ENCODE results near the gene IMPA2.

The IMPA2 gene

DNA sequence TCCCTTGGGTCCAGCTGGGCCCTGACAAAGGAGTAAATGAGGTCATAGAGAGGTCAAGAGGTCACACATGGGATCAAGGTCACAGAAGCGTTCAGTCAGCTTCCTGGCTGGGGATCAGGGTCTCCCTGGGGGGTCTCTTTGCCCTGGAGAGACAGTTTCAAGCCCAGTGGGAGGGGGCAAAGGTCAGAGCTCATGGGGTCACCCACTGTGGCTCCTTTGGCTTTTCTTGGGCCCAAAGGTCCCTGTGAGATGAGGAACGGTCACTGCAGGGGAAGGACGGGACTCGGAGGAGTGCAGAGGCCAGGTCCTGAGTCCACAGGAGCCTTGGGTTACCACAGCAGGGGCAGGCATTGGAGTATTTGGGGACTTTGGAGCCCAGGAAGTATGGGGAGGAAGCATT lies 81.7 kb downstream of the IMPA2 start:
- intact Hi-C loops (cut with DNase I; ENCODE audit: low total_unique reads): loop anchor here (10.0 kb wide), 1 partner anchor 172 kb away; no protein-coding TSS in a partner anchor
- no peaks in the 10 kb centered on the region for H3K4me1 ChIP-seq
- H3K27me3 ChIP-seq: no peaks in the 10 kb centered on the region
- no peak overlapping the region for H3K4me3 ChIP-seq
- no peak overlapping the region for H3K27ac ChIP-seq
- TF ChIP-seq, protein P1, sequence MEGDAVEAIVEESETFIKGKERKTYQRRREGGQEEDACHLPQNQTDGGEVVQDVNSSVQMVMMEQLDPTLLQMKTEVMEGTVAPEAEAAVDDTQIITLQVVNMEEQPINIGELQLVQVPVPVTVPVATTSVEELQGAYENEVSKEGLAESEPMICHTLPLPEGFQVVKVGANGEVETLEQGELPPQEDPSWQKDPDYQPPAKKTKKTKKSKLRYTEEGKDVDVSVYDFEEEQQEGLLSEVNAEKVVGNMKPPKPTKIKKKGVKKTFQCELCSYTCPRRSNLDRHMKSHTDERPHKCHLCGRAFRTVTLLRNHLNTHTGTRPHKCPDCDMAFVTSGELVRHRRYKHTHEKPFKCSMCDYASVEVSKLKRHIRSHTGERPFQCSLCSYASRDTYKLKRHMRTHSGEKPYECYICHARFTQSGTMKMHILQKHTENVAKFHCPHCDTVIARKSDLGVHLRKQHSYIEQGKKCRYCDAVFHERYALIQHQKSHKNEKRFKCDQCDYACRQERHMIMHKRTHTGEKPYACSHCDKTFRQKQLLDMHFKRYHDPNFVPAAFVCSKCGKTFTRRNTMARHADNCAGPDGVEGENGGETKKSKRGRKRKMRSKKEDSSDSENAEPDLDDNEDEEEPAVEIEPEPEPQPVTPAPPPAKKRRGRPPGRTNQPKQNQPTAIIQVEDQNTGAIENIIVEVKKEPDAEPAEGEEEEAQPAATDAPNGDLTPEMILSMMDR (IDR thresholded peaks at IDR 0.05): no peak
- DNase-seq: no peak
- no peaks in the 10 kb centered on the region for H3K9me3 ChIP-seq
- no peaks in the 10 kb centered on the region for H3K36me3 ChIP-seq

DNA sequence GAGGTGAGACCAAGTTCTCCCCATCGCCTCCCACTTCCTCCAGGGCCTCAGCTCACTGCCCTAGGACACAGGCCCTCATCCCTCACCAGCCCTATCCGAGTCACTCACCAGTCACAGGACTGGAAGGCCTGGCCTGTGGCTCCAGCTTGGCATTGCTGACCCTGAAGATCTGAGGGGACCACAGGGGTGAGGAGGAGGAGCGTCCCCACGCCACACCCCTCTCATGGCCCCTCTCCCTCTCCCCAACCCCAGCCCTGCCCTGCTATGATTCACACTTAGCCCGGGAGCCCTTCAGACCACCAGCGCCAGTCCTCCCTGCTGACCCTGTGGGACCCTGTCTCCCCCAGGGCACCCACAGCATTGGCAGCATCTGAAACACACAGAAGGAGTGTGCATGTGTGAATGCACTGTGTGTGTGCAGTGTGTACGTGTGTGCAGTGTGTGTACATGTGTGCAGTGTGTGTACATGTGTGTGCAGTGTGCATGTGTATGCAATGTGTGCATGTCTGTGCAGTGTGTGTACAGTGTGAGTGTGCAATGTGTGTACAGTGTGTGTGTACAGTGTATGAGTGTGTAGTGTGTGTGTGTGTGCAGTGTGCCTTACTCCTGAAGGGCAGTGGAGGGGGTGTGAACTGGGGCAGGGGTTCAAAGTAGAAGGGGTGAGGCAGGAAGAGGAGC lies 82.9 kb downstream of the IMPA2 start:
- intact Hi-C loops (cut with DNase I; ENCODE audit: low total_unique reads): loop anchor here (10.0 kb wide), 1 partner anchor 171 kb away; no protein-coding TSS in a partner anchor
- TF ChIP-seq, protein P1 (IDR thresholded peaks at IDR 0.05): no peak
- Histone ChIP-seq H3K27ac (no peak overlapping the region), H3K4me1 (no peaks in the 10 kb centered on the region), H3K4me3 (no peak overlapping the region), H3K9me3 (no peaks in the 10 kb centered on the region), H3K27me3 (no peaks in the 10 kb centered on the region), H3K36me3 (no peaks in the 10 kb centered on the region)
- no peak for DNase-seq

DNA sequence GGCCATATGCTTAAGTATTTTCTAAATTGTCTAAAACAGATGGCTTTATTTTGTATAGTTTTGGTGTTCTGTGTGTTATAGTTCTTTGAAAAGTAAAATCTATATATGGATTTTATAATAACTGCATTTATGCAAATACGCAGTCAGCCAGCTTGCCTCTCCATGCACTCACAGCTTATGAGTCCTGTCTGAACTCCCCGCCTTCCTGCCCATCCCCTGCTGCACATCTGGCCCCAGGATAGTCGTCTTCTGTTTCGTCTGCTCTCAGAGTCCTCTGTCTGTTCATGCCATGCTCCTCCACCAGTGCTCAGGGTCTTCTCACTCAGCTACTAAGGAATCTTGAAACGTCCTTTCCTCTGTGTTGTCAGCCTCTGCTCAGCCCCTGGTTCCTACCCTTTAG lies 84.1 kb downstream of the IMPA2 start:
- H3K27me3 ChIP-seq: no peaks in the 10 kb centered on the region
- no peak for DNase-seq
- H3K4me3 ChIP-seq: no peak overlapping the region
- H3K4me1 ChIP-seq: no peaks in the 10 kb centered on the region
- H3K27ac ChIP-seq: no peak overlapping the region
- no peaks in the 10 kb centered on the region for H3K36me3 ChIP-seq
- intact Hi-C loops (cut with DNase I; ENCODE audit: low total_unique reads): loop anchor here (10.0 kb wide), 1 partner anchor 169 kb away; no protein-coding TSS in a partner anchor
- TF ChIP-seq, protein P1 (IDR thresholded peaks at IDR 0.05): no peak
- H3K9me3 ChIP-seq: no peaks in the 10 kb centered on the region

DNA sequence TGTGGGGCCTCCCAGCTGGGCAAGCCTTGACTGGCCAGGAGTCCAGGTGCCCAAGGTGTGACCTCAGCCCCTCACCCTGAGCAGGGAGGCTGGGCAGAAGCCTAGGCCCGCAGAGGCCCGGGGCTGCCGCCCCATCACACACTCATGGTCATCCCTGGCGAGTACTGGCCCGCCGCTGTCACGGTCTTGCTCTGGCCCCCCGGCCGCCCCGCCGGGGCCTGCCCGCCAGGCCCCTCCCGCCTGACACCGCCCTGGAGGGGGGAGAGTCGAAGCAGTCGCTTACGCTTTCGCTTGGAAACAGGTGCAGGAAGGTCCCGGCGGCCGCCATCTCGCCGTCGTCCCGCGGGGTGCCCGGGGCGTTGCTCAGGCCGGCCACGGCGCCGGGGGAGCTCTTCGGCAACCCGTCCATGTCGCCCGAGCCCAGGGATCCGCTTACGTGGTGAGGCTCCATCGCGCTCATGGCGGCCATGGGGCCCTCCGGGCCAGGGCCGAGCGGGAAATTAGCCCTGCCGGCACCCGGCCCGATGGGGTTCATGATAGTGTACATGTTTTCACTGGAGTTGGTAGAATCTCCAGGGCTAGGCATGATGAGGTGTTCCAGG lies 85.7 kb downstream of the IMPA2 start:
- no peaks in the 10 kb centered on the region for H3K36me3 ChIP-seq
- no peak for DNase-seq
- H3K4me3 ChIP-seq: no peak overlapping the region
- TF ChIP-seq, protein P1 (IDR thresholded peaks at IDR 0.05): no peak
- intact Hi-C loops (cut with DNase I; ENCODE audit: low total_unique reads): loop anchor here (10.0 kb wide), 1 partner anchor 168 kb away; no protein-coding TSS in a partner anchor
- no peaks in the 10 kb centered on the region for H3K4me1 ChIP-seq
- no peak overlapping the region for H3K27ac ChIP-seq
- H3K27me3 ChIP-seq: no peaks in the 10 kb centered on the region
- H3K9me3 ChIP-seq: no peaks in the 10 kb centered on the region

GRCh38 chr18:12067671-12068070 lies 86.4 kb downstream of the IMPA2 start:
- no peak for DNase-seq
- no peaks in the 10 kb centered on the region for H3K9me3 ChIP-seq

More at GRCh38 chr18:12067671-12068070, 86.4 kb downstream of the IMPA2 start:
- Histone ChIP-seq H3K36me3 (no peaks in the 10 kb centered on the region), H3K4me3 (no peak overlapping the region), H3K4me1 (no peaks in the 10 kb centered on the region), H3K27me3 (no peaks in the 10 kb centered on the region), H3K27ac (no peak overlapping the region)
- intact Hi-C loops (cut with DNase I; ENCODE audit: low total_unique reads): loop anchor here (10.0 kb wide), 1 partner anchor 167 kb away; no protein-coding TSS in a partner anchor
- TF ChIP-seq, protein P1 (IDR thresholded peaks at IDR 0.05): no peak
